ENCODE results near the gene ACOT13. TPM values are rescaled to one million over a fixed set of nuclear protein-coding genes. Genes with fewer than 3 reads are reported as not detected.

The ACOT13 gene
- total and polyA plus RNA-seq, 9 donors: 3.4 to 32.2 (median 9.8) TPM

GRCh38 chr6:24680582-24680981 is 13.7 kb downstream of the ACOT13 start:
- TF ChIP-seq POLR2A (IDR thresholded peaks at IDR 0.05) (no peak), EP300 (IDR thresholded peaks at IDR 0.05) (no peak)
- no peak overlapping the region for H3K27ac ChIP-seq
- H3K36me3 ChIP-seq: no peaks in the 10 kb centered on the region
- no peaks in the 10 kb centered on the region for H3K4me1 ChIP-seq (ENCODE audit: insufficient read depth)
- H3K27me3 ChIP-seq: no peaks in the 10 kb centered on the region
- intact Hi-C loops (cut with DNase I): no loop called here
- no peaks in the 10 kb centered on the region for H3K9me3 ChIP-seq
- DNase-seq: no peak
- no peak overlapping the region for H3K4me3 ChIP-seq
- WGBS, 3 donors: 92 to 93% (median 93%) methylated on average over 7 of the region's 7 CpGs

DNA sequence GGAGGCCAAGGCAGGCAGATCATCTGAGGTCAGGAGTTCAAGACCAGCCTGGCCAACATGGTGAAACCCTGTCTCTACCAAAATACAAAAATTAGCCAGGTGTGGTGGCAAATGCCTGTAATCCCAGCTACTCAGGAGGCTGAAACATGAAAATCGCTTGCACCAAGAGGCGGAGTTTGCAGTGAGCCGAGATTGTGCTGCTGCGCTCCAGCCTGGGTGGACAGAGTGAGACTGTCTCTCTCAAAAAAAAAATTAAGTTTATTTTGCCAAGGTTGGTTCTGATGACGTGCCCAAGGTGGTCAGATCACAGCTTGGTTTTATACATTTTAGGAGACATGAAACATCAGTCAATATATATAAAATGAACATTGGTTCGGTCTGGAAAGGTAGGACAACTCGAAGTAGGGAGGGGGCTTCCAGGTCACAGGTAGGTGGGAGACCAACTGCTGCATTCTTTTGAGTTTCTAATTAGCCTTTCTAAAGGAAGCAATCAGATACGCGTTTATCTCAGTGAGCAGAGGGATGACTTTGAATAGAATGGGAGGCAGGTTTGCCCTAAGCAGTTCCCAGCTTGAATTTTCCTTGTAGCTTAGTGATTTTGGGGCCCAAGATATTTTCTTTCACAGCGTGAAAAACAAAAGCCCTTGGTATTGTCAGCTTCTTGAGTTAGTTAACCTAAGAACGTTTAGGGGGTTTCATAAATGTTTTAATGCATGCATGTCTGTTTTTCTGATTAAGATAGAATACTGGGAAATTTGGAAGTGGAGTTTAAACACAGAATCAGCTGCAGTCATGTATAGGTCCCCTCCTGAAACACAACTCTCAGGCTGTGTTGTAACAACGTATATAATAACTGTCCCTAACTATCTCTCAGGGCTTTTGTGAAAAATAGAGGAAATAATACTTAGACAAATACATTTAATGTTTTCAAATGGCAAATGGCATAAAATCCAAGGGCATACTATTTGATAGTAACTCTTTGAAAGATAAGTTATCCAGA is 16.7 kb downstream of the ACOT13 start:
- H3K4me1 ChIP-seq (ENCODE audit: insufficient read depth): no peaks in the 10 kb centered on the region
- no peak overlapping the region for H3K27ac ChIP-seq
- no peaks in the 10 kb centered on the region for H3K27me3 ChIP-seq
- TF ChIP-seq EP300 (IDR thresholded peaks at IDR 0.05) (no peak), CTCF (IDR thresholded peaks at IDR 0.05) (no peak), POLR2A (IDR thresholded peaks at IDR 0.05) (no peak)
- intact Hi-C loops (cut with DNase I): no loop called here
- no peaks in the 10 kb centered on the region for H3K9me3 ChIP-seq
- WGBS, 3 donors: 70 to 77% (median 74%) methylated on average over 12 of the region's 12 CpGs
- no peaks in the 10 kb centered on the region for H3K36me3 ChIP-seq
- H3K4me3 ChIP-seq: no peak overlapping the region
- DNase-seq: no peak

GRCh38 chr6:24686408-24686807 is 19.5 kb downstream of the ACOT13 start:
- Histone ChIP-seq H3K36me3 (no peaks in the 10 kb centered on the region), H3K27ac (no peak overlapping the region), H3K27me3 (no peaks in the 10 kb centered on the region), H3K4me3 (no peak overlapping the region), H3K4me1 (ENCODE audit: insufficient read depth) (no peaks in the 10 kb centered on the region), H3K9me3 (no peaks in the 10 kb centered on the region)
- WGBS, 3 donors: 95 to 100% (median 97%) methylated on average over 1 of the region's 1 CpG
- intact Hi-C loops (cut with DNase I): no loop called here
- TF ChIP-seq CTCF (IDR thresholded peaks at IDR 0.05): no peak
- no peak for TF ChIP-seq EP300 (IDR thresholded peaks at IDR 0.05)
- TF ChIP-seq POLR2A (IDR thresholded peaks at IDR 0.05): no peak
- no peak for DNase-seq

- no peaks in the 10 kb centered on the region for H3K27me3 ChIP-seq
- no peaks in the 10 kb centered on the region for H3K36me3 ChIP-seq
- H3K4me3 ChIP-seq: no peak overlapping the region
- no peaks in the 10 kb centered on the region for H3K4me1 ChIP-seq (ENCODE audit: insufficient read depth)
- WGBS, 3 donors: 94 to 97% (median 94%) methylated on average over 4 of the region's 4 CpGs
- DNase-seq: no peak
- TF ChIP-seq CTCF (IDR thresholded peaks at IDR 0.05): no peak
- TF ChIP-seq EP300 (IDR thresholded peaks at IDR 0.05): no peak
- TF ChIP-seq POLR2A (IDR thresholded peaks at IDR 0.05): no peak
- H3K27ac ChIP-seq: no peak overlapping the region
- intact Hi-C loops (cut with DNase I): no loop called here
- H3K9me3 ChIP-seq: no peaks in the 10 kb centered on the region
These were observed 20.1 kb downstream of the ACOT13 start for GRCh38 chr6:24686946-24687345.

DNA sequence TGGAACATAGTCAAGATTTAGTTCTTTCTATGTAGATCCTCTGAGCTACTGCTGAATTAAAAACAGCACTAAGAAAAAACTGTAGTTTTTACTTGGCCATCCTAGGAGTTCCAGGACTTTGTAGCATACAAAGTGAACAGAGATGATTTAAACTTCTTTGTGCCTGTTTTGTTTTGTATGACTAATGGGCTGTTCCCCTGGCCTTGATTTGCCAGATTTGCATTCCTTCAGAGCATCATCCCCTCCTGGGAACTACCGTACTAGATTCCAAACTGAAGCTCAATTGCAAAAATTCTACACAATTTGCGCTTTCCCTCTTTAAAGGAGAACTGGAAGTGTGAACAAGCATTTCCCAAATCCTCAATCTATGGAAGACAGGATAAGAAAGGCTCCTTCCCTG is 23.1 kb downstream of the ACOT13 start:
- Histone ChIP-seq H3K27me3 (no peaks in the 10 kb centered on the region), H3K4me1 (ENCODE audit: insufficient read depth) (no peaks in the 10 kb centered on the region), H3K36me3 (no peaks in the 10 kb centered on the region), H3K4me3 (no peak overlapping the region), H3K9me3 (no peaks in the 10 kb centered on the region), H3K27ac (no peak overlapping the region)
- TF ChIP-seq POLR2A (IDR thresholded peaks at IDR 0.05) (no peak), CTCF (IDR thresholded peaks at IDR 0.05) (no peak), EP300 (IDR thresholded peaks at IDR 0.05) (no peak)
- WGBS, 3 donors: 38 to 59% (median 58%) methylated on average over 2 of the region's 2 CpGs
- intact Hi-C loops (cut with DNase I): loop anchor here in 3 of 4 donors (10.0 kb wide), 2 partner anchors 95 to 105 kb away; no protein-coding TSS in a partner anchor
- DNase-seq: no peak
